ACC112 (cell line): ENCODE results near the gene SRC.
"Not testable (repeated sequence)": the region's sequence is repeated elsewhere in the genome, so short reads cannot be mapped to it uniquely, and the experiment has no call there.

Experiments used
- H2AFZ ChIP-seq: fragments of 200-600 bp; sonication (generic); one replicate; pipeline ENCODE4 v1.6.0; 2017; ENCODE audit warnings: antibody characterized with exemption, low read length; ENCODE audit not compliant: unreplicated experiment
- H3K27ac ChIP-seq: fragments of 200-600 bp; sonication (generic); 2 replicates; pipeline ENCODE4 v1.5.1; 2014; ENCODE audit warnings: low read depth, mild to moderate bottlenecking, antibody characterized with exemption, low read length, moderate library complexity
- H3K27me3 ChIP-seq: fragments of 200-600 bp; sonication (generic); 2 replicates; pipeline ENCODE4 v1.6.1; 2014; ENCODE audit warnings: mild to moderate bottlenecking, antibody characterized with exemption, low read length, moderate library complexity, mixed read lengths; ENCODE audit not compliant: insufficient read depth
- H3K36me3 ChIP-seq: fragments of 200-600 bp; sonication (generic); 2 replicates; pipeline ENCODE4 v1.6.1; 2016; ENCODE audit warnings: mild to moderate bottlenecking, antibody characterized with exemption, low read length, moderate library complexity, mixed read lengths; ENCODE audit not compliant: insufficient read depth
- H3K4me1 ChIP-seq: fragments of 200-600 bp; sonication (generic); one replicate; pipeline ENCODE4 v1.6.1; 2016; ENCODE audit warnings: low read length, mixed read lengths; ENCODE audit not compliant: insufficient read depth, unreplicated experiment, control insufficient read depth
- H3K4me3 ChIP-seq: fragments of 200-600 bp; sonication (generic); 2 replicates; pipeline ENCODE4 v1.5.1; 2014; ENCODE audit warnings: mild to moderate bottlenecking, low read depth, low read length
- H3K79me2 ChIP-seq: fragments of 200-600 bp; sonication (generic); one replicate; pipeline ENCODE4 v1.6.0; 2016; ENCODE audit warnings: low read length; ENCODE audit not compliant: control insufficient read depth, unreplicated experiment, insufficient read depth

SRC gene

GRCh38 chr20:37366743-37367142, 20.8 kb downstream of the SRC start:
- Histone ChIP-seq H3K79me2 (no peaks in the 10 kb centered on the region), H2AFZ (no peak overlapping the region), H3K27me3 (no peaks in the 10 kb centered on the region), H3K4me1 (no peaks in the 10 kb centered on the region), H3K27ac (no peak overlapping the region), H3K36me3 (peaks cover 8% of the 10 kb centered on the region; the same call in 1 of the 2 replicates), H3K4me3 (no peak overlapping the region)

- no peak overlapping the region for H2AFZ ChIP-seq
- H3K36me3 ChIP-seq, result peaks cover 8% of the 10 kb centered on the region; the same call in 1 of the 2 replicates
- H3K27me3 ChIP-seq, result no peaks in the 10 kb centered on the region
- H3K4me1 ChIP-seq, result no peaks in the 10 kb centered on the region
- H3K79me2 ChIP-seq, result no peaks in the 10 kb centered on the region
- H3K27ac ChIP-seq, result no peak overlapping the region
- H3K4me3 ChIP-seq, result no peak overlapping the region
Observed at GRCh38 chr20:37369846-37370245, 23.9 kb downstream of the SRC start.

GRCh38 chr20:37371845-37372244, 25.9 kb downstream of the SRC start:
- H3K4me1 ChIP-seq, H3K27ac ChIP-seq, H3K79me2 ChIP-seq, H3K36me3 ChIP-seq, H2AFZ ChIP-seq, H3K27me3 ChIP-seq, H3K4me3 ChIP-seq: not testable (repeated sequence)

- H3K4me3 ChIP-seq, result no peak overlapping the region
- H3K36me3 ChIP-seq, result peaks cover 9% of the 10 kb centered on the region; the same call in 1 of the 2 replicates
- H3K27ac ChIP-seq, result no peak overlapping the region
- H2AFZ ChIP-seq, result no peak overlapping the region
- no peaks in the 10 kb centered on the region for H3K27me3 ChIP-seq
- no peaks in the 10 kb centered on the region for H3K4me1 ChIP-seq
- no peaks in the 10 kb centered on the region for H3K79me2 ChIP-seq
Observed at GRCh38 chr20:37372441-37372840, 26.5 kb downstream of the SRC start.

GRCh38 chr20:37373020-37373598, 27.2 kb downstream of the SRC start:
- no peaks in the 10 kb centered on the region for H3K27me3 ChIP-seq
- H2AFZ ChIP-seq, result no peak overlapping the region
- H3K4me3 ChIP-seq, result no peak overlapping the region
- H3K27ac ChIP-seq, result no peak overlapping the region
- peaks cover 9% of the 10 kb centered on the region; the same call in 1 of the 2 replicates for H3K36me3 ChIP-seq
- H3K4me1 ChIP-seq, result no peaks in the 10 kb centered on the region
- H3K79me2 ChIP-seq, result no peaks in the 10 kb centered on the region

- H3K36me3 ChIP-seq, result peaks cover 9% of the 10 kb centered on the region; the same call in 1 of the 2 replicates
- no peaks in the 10 kb centered on the region for H3K27me3 ChIP-seq
- H3K4me1 ChIP-seq, result peaks cover 14% of the 10 kb centered on the region
- no peaks in the 10 kb centered on the region for H3K79me2 ChIP-seq
- no peak overlapping the region for H3K4me3 ChIP-seq
- H2AFZ ChIP-seq, result no peak overlapping the region
- H3K27ac ChIP-seq, result no peak overlapping the region
Observed at GRCh38 chr20:37375227-37375626, 29.3 kb downstream of the SRC start.

GRCh38 chr20:37376324-37376723, 30.4 kb downstream of the SRC start:
- Histone ChIP-seq H3K4me3 (no peak overlapping the region), H2AFZ (no peak overlapping the region), H3K27me3 (no peaks in the 10 kb centered on the region), H3K27ac (no peak overlapping the region), H3K79me2 (no peaks in the 10 kb centered on the region), H3K36me3 (peaks cover 9% of the 10 kb centered on the region; the same call in 1 of the 2 replicates), H3K4me1 (peaks cover 18% of the 10 kb centered on the region)

GRCh38 chr20:37376791-37377190, 30.9 kb downstream of the SRC start:
- H3K36me3 ChIP-seq, result peaks cover 9% of the 10 kb centered on the region; the same call in 1 of the 2 replicates
- H2AFZ ChIP-seq, result no peak overlapping the region
- peaks cover 18% of the 10 kb centered on the region for H3K4me1 ChIP-seq
- H3K27me3 ChIP-seq, result no peaks in the 10 kb centered on the region
- no peak overlapping the region for H3K27ac ChIP-seq
- H3K4me3 ChIP-seq, result no peak overlapping the region
- no peaks in the 10 kb centered on the region for H3K79me2 ChIP-seq

GRCh38 chr20:37377346-37378081, 31.6 kb downstream of the SRC start:
- H3K36me3 ChIP-seq, result peaks cover 9% of the 10 kb centered on the region; the same call in 1 of the 2 replicates
- H3K4me3 ChIP-seq, result no peak overlapping the region
- peaks cover 18% of the 10 kb centered on the region for H3K4me1 ChIP-seq
- no peak overlapping the region for H3K27ac ChIP-seq
- no peaks in the 10 kb centered on the region for H3K79me2 ChIP-seq
- H3K27me3 ChIP-seq, result no peaks in the 10 kb centered on the region
- no peak overlapping the region for H2AFZ ChIP-seq

GRCh38 chr20:37378420-37378784, 32.5 kb downstream of the SRC start:
- H2AFZ ChIP-seq, result no peak overlapping the region
- no peak overlapping the region for H3K4me3 ChIP-seq
- no peaks in the 10 kb centered on the region for H3K27me3 ChIP-seq
- H3K27ac ChIP-seq, result peak overlapping the region; percentile 51
- peaks cover 24% of the 10 kb centered on the region for H3K4me1 ChIP-seq
- no peaks in the 10 kb centered on the region for H3K79me2 ChIP-seq
- H3K36me3 ChIP-seq, result peaks cover 9% of the 10 kb centered on the region; the same call in 1 of the 2 replicates
